Measurements from ENCODE around the gene CPA4. TPM values are rescaled to one million over a fixed set of nuclear protein-coding genes. Genes with fewer than 3 reads are reported as not detected.
"Not testable (repeated sequence)": the region's sequence is repeated elsewhere in the genome, so short reads cannot be mapped to it uniquely, and the experiment has no call there.

CPA4 gene
- polyA plus RNA-seq, 1 experiment: 71.8 TPM

DNA sequence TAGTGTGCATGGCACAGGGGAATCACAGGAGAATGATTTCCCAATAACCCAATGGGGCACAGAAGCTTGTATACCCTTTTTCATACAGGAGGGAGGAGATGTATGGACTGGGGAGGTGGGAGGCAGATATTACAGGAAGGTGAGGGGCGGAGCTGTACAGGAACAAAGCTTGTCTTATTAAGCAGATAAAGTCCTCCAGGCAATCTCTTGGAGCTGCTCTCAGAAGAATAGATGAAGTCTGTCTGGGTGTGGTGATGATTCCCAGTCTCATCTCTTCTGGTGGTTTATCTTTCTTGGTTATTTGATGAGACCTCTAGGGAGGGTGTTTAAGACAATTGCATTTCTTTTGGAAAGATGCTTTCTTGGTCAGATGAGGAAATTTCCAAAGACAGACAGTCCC lies 26.6 kb downstream of the CPA4 start:
- POLR2A ChIA-PET: no interaction called here
- CTCF ChIA-PET: no interaction called here
- Histone ChIP-seq H3K27ac (ENCODE audit: low read depth, low read length) (no peak overlapping the region), H3K4me3 (ENCODE audit: low read depth, low read length) (no peak overlapping the region), H3K27me3 (ENCODE audit: control insufficient read depth, insufficient read depth, low read length) (no peaks in the 10 kb centered on the region), H3K9me3 (ENCODE audit: control insufficient read depth, insufficient read depth, low read length) (no peaks in the 10 kb centered on the region)
- DNase-seq (ENCODE audit: low read depth, low spot score): no peak
- TF ChIP-seq, protein P1, sequence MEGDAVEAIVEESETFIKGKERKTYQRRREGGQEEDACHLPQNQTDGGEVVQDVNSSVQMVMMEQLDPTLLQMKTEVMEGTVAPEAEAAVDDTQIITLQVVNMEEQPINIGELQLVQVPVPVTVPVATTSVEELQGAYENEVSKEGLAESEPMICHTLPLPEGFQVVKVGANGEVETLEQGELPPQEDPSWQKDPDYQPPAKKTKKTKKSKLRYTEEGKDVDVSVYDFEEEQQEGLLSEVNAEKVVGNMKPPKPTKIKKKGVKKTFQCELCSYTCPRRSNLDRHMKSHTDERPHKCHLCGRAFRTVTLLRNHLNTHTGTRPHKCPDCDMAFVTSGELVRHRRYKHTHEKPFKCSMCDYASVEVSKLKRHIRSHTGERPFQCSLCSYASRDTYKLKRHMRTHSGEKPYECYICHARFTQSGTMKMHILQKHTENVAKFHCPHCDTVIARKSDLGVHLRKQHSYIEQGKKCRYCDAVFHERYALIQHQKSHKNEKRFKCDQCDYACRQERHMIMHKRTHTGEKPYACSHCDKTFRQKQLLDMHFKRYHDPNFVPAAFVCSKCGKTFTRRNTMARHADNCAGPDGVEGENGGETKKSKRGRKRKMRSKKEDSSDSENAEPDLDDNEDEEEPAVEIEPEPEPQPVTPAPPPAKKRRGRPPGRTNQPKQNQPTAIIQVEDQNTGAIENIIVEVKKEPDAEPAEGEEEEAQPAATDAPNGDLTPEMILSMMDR (IDR thresholded peaks at IDR 0.05; ENCODE audit: low read depth, low read length): no peak

GRCh38 chr7:130321542-130322229 lies 28.7 kb downstream of the CPA4 start:
- CTCF ChIA-PET; H3K27me3 ChIP-seq (ENCODE audit: control insufficient read depth, insufficient read depth, low read length); DNase-seq (ENCODE audit: low read depth, low spot score); H3K4me3 ChIP-seq (ENCODE audit: low read depth, low read length); POLR2A ChIA-PET; H3K27ac ChIP-seq (ENCODE audit: low read depth, low read length); H3K9me3 ChIP-seq (ENCODE audit: control insufficient read depth, insufficient read depth, low read length): not testable (repeated sequence)

DNA sequence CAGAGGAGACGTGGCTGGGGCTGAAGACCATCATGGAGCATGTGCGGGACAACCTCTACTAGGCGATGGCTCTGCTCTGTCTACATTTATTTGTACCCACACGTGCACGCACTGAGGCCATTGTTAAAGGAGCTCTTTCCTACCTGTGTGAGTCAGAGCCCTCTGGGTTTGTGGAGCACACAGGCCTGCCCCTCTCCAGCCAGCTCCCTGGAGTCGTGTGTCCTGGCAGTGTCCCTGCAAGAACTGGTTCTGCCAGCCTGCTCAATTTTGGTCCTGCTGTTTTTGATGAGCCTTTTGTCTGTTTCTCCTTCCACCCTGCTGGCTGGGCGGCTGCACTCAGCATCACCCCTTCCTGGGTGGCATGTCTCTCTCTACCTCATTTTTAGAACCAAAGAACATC lies 29.7 kb downstream of the CPA4 start:
- no peaks in the 10 kb centered on the region for H3K9me3 ChIP-seq (ENCODE audit: control insufficient read depth, insufficient read depth, low read length)
- TF ChIP-seq, protein P1 (IDR thresholded peaks at IDR 0.05; ENCODE audit: low read depth, low read length): no peak
- POLR2A ChIA-PET: no interaction called here
- CTCF ChIA-PET: no interaction called here
- H3K27ac ChIP-seq (ENCODE audit: low read depth, low read length): no peak overlapping the region
- no peaks in the 10 kb centered on the region for H3K27me3 ChIP-seq (ENCODE audit: control insufficient read depth, insufficient read depth, low read length)
- no peak overlapping the region for H3K4me3 ChIP-seq (ENCODE audit: low read depth, low read length)
- DNase-seq (ENCODE audit: low read depth, low spot score): no peak

DNA sequence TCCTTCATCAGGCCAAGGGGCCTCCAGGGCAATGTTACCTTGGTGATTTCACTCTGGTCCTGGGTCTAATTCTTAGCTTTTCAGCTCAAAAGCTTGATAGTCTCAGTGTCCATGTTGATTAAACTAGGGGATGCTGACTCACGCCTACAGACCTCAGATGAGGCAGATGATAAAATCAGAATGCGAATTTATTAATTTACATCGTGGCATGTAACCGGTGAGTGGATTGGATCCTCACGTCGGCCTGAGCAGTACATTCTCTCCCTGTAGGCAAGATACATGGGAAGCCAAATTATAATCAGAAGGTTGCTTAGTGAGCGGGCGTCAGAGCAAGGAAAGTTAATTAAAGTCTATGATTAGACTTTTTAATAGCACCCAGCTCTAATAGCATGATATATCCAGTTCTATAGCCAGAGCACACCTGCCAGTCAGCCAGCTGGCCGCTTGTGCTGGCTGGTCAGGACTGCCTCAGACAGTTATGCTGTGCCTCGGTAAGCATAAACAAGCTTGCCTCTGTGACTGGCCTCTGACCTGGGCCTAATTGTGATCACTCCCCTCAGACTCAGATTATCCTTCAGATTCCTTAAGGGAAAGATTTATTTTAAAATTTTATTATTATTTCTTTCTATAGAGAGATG lies 31.5 kb downstream of the CPA4 start:
- no peaks in the 10 kb centered on the region for H3K9me3 ChIP-seq (ENCODE audit: control insufficient read depth, insufficient read depth, low read length)
- TF ChIP-seq, protein P1 (IDR thresholded peaks at IDR 0.05; ENCODE audit: low read depth, low read length): no peak
- H3K4me3 ChIP-seq (ENCODE audit: low read depth, low read length): no peak overlapping the region
- CTCF ChIA-PET: interaction anchor here (0.7 kb wide), 1 partner anchor 253 kb away, joined by 3 read pairs; no protein-coding TSS in a partner anchor
- H3K27ac ChIP-seq (ENCODE audit: low read depth, low read length): no peak overlapping the region
- POLR2A ChIA-PET: no interaction called here
- no peaks in the 10 kb centered on the region for H3K27me3 ChIP-seq (ENCODE audit: control insufficient read depth, insufficient read depth, low read length)
- no peak for DNase-seq (ENCODE audit: low read depth, low spot score)

- POLR2A ChIA-PET: no interaction called here
Observed at GRCh38 chr7:130329681-130330080, 36.7 kb downstream of the CPA4 start.

More at GRCh38 chr7:130329681-130330080, 36.7 kb downstream of the CPA4 start:
- peaks cover 4% of the 10 kb centered on the region for H3K27me3 ChIP-seq (ENCODE audit: control insufficient read depth, insufficient read depth, low read length)
- TF ChIP-seq, protein P1 (IDR thresholded peaks at IDR 0.05; ENCODE audit: low read depth, low read length): no peak
- no peaks in the 10 kb centered on the region for H3K9me3 ChIP-seq (ENCODE audit: control insufficient read depth, insufficient read depth, low read length)
- CTCF ChIA-PET: interaction anchor here (0.6 kb wide), 1 partner anchor 145 kb away, joined by 4 read pairs; no protein-coding TSS in a partner anchor
- DNase-seq (ENCODE audit: low read depth, low spot score): no peak
- no peak overlapping the region for H3K4me3 ChIP-seq (ENCODE audit: low read depth, low read length)
- no peak overlapping the region for H3K27ac ChIP-seq (ENCODE audit: low read depth, low read length)
